H1 (cell line): ENCODE results near the gene LARP4B. TPM values are rescaled to one million over a fixed set of nuclear protein-coding genes. Genes with fewer than 3 reads are reported as not detected.

Source experiments
- FOSL1 ChIP-seq: IDR thresholded peaks from 2 replicates; pipeline ENCODE4 v1.6.1; 2011; ENCODE audit warnings: mild to moderate bottlenecking, low read depth, low read length, moderate library complexity; ENCODE audit not compliant: insufficient read depth
- HDAC6 ChIP-seq: IDR thresholded peaks from one replicate; pipeline ENCODE4 v1.7.1; 2012; ENCODE audit warnings: low read depth, mild to moderate bottlenecking, inconsistent platforms, low read length, moderate library complexity
- MAFK ChIP-seq: IDR thresholded peaks from 2 replicates; pipeline ENCODE4 v1.6.1; 2012; ENCODE audit warnings: low read depth, mild to moderate bottlenecking, improper control_type of control experiment, low read length
- POU5F1 ChIP-seq: IDR thresholded peaks from 2 replicates; pipeline ENCODE4 v1.6.1; 2011; ENCODE audit warnings: low read depth, mild to moderate bottlenecking, low read length, moderate library complexity
- RNF2 ChIP-seq: fragments of 200-900, 300-1000 bp; sonication (generic); IDR thresholded peaks from 2 replicates; pipeline ENCODE4 v1.7.1; 2016; ENCODE audit warnings: borderline replicate concordance, low read depth, mild to moderate bottlenecking, antibody characterized with exemption, low read length; ENCODE audit not compliant: poor library complexity, severe bottlenecking; ENCODE audit errors: missing control alignments
- SP4 ChIP-seq: IDR thresholded peaks from 2 replicates; pipeline ENCODE4 v1.6.1; 2012; ENCODE audit warnings: low read length, inconsistent platforms
- TAF7 ChIP-seq: optimal IDR thresholded peaks from 2 replicates; pipeline ENCODE3; 2011; ENCODE audit warnings: low read depth, mild to moderate bottlenecking, inconsistent platforms, low read length, moderate library complexity, borderline replicate concordance
- polyA plus RNA-seq, 7 experiments: library from polyadenylated mRNA; depleted of rRNA in 3 of 7; stranded (reverse) in 5 of 7; unstranded in 2 of 7; fragments of >200 nt in 5 of 7; fragments of 200-250 nt in 2 of 7; gene quantifications; 1 replicate in 5 of 7; 2 replicates in 1 of 7; 4 replicates in 1 of 7; pipeline versions ENCODE4 v1.2.1 to v1.2.3, GENCODE V29; 2011 to 2013; ENCODE audit warnings: missing spikeins in 2 of 7, mixed read lengths in 2 of 7
- total RNA-seq: library from RNA; stranded (reverse); fragmentation: NEBNext Ultra II Directional; extraction: Animal tissue kit (Norgen Biotek cat#: 25700); gene quantifications from 2 replicates; pipeline ENCODE4 v1.2.1, GENCODE V29; 2021
- TF ChIP-seq, protein P1 (sequence below): fragments of 300-600 bp; sonication (generic); IDR thresholded peaks from 2 replicates; pipeline ENCODE4 v1.7.1; 2012; ENCODE audit warnings: low read length, moderate library complexity, mild to moderate bottlenecking, inconsistent platforms; ENCODE audit not compliant: insufficient replicate concordance
- TF ChIP-seq, protein P2 (sequence below), 3 experiments: IDR thresholded peaks; 1 replicate in 2 of 3; 2 replicates in 1 of 3; pipeline versions ENCODE4 v1.5.1 to v1.6.1; 2011; ENCODE audit warnings: low read length in 3 of 3, mild to moderate bottlenecking in 3 of 3, inconsistent platforms in 2 of 3, low read depth in 1 of 3, moderate library complexity in 1 of 3; ENCODE audit not compliant: insufficient read depth in 1 of 3; ENCODE audit errors: control extremely low read depth in 1 of 3

The LARP4B gene
- total and polyA plus RNA-seq, 2 of the 8 experiments (the other 6 are each of a cell fraction or from before 2014, with no cell fraction given) = 20.1 to 78.6 TPM

DNA sequence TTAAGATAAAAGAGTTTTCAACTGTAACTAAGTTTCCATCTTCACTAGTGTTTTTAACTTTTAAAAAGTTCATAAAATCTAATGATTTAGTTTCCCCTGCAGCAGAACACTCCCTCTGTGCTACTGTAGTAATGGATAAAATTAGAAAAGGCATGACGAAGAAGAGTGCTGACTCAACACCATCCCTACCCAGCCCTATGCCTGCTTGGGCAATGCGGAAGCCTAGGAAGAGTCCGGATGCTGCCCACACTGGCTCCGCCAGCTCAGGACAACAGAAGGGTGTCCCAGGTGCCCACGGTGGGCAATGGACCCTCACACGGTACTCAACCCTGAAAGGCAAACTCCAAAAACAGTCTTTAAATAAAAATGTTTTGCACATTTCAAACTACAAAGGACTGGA is 118.2 kb downstream of the LARP4B start (continued):
- TF ChIP-seq, protein P1, sequence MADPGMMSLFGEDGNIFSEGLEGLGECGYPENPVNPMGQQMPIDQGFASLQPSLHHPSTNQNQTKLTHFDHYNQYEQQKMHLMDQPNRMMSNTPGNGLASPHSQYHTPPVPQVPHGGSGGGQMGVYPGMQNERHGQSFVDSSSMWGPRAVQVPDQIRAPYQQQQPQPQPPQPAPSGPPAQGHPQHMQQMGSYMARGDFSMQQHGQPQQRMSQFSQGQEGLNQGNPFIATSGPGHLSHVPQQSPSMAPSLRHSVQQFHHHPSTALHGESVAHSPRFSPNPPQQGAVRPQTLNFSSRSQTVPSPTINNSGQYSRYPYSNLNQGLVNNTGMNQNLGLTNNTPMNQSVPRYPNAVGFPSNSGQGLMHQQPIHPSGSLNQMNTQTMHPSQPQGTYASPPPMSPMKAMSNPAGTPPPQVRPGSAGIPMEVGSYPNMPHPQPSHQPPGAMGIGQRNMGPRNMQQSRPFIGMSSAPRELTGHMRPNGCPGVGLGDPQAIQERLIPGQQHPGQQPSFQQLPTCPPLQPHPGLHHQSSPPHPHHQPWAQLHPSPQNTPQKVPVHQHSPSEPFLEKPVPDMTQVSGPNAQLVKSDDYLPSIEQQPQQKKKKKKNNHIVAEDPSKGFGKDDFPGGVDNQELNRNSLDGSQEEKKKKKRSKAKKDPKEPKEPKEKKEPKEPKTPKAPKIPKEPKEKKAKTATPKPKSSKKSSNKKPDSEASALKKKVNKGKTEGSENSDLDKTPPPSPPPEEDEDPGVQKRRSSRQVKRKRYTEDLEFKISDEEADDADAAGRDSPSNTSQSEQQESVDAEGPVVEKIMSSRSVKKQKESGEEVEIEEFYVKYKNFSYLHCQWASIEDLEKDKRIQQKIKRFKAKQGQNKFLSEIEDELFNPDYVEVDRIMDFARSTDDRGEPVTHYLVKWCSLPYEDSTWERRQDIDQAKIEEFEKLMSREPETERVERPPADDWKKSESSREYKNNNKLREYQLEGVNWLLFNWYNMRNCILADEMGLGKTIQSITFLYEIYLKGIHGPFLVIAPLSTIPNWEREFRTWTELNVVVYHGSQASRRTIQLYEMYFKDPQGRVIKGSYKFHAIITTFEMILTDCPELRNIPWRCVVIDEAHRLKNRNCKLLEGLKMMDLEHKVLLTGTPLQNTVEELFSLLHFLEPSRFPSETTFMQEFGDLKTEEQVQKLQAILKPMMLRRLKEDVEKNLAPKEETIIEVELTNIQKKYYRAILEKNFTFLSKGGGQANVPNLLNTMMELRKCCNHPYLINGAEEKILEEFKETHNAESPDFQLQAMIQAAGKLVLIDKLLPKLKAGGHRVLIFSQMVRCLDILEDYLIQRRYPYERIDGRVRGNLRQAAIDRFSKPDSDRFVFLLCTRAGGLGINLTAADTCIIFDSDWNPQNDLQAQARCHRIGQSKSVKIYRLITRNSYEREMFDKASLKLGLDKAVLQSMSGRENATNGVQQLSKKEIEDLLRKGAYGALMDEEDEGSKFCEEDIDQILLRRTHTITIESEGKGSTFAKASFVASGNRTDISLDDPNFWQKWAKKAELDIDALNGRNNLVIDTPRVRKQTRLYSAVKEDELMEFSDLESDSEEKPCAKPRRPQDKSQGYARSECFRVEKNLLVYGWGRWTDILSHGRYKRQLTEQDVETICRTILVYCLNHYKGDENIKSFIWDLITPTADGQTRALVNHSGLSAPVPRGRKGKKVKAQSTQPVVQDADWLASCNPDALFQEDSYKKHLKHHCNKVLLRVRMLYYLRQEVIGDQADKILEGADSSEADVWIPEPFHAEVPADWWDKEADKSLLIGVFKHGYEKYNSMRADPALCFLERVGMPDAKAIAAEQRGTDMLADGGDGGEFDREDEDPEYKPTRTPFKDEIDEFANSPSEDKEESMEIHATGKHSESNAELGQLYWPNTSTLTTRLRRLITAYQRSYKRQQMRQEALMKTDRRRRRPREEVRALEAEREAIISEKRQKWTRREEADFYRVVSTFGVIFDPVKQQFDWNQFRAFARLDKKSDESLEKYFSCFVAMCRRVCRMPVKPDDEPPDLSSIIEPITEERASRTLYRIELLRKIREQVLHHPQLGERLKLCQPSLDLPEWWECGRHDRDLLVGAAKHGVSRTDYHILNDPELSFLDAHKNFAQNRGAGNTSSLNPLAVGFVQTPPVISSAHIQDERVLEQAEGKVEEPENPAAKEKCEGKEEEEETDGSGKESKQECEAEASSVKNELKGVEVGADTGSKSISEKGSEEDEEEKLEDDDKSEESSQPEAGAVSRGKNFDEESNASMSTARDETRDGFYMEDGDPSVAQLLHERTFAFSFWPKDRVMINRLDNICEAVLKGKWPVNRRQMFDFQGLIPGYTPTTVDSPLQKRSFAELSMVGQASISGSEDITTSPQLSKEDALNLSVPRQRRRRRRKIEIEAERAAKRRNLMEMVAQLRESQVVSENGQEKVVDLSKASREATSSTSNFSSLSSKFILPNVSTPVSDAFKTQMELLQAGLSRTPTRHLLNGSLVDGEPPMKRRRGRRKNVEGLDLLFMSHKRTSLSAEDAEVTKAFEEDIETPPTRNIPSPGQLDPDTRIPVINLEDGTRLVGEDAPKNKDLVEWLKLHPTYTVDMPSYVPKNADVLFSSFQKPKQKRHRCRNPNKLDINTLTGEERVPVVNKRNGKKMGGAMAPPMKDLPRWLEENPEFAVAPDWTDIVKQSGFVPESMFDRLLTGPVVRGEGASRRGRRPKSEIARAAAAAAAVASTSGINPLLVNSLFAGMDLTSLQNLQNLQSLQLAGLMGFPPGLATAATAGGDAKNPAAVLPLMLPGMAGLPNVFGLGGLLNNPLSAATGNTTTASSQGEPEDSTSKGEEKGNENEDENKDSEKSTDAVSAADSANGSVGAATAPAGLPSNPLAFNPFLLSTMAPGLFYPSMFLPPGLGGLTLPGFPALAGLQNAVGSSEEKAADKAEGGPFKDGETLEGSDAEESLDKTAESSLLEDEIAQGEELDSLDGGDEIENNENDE = no peak
- TF ChIP-seq TAF7 (no peak), RNF2 (no peak), FOSL1 (no peak), POU5F1 (no peak), MAFK (no peak), HDAC6 (no peak), SP4 (no peak)
- TF ChIP-seq, protein P2, sequence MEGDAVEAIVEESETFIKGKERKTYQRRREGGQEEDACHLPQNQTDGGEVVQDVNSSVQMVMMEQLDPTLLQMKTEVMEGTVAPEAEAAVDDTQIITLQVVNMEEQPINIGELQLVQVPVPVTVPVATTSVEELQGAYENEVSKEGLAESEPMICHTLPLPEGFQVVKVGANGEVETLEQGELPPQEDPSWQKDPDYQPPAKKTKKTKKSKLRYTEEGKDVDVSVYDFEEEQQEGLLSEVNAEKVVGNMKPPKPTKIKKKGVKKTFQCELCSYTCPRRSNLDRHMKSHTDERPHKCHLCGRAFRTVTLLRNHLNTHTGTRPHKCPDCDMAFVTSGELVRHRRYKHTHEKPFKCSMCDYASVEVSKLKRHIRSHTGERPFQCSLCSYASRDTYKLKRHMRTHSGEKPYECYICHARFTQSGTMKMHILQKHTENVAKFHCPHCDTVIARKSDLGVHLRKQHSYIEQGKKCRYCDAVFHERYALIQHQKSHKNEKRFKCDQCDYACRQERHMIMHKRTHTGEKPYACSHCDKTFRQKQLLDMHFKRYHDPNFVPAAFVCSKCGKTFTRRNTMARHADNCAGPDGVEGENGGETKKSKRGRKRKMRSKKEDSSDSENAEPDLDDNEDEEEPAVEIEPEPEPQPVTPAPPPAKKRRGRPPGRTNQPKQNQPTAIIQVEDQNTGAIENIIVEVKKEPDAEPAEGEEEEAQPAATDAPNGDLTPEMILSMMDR (IDR thresholded peaks at IDR 0.05; ENCODE audit: control extremely low read depth in 1 of 3, insufficient read depth in 1 of 3, low read depth in 1 of 3, low read length in 3 of 3) = no peak
